Neuronal stem cell (in vitro differentiated cells): ENCODE measurements around the gene GRID1.

ENCODE experiments used
- DNase-seq: peaks from one replicate; pipeline ENCODE4 v3.0.0-alpha.2; 2013; ENCODE audit warnings: low spot score
- H2AFZ ChIP-seq: one replicate; pipeline ENCODE4 v1.6.1; 2013; ENCODE audit warnings: mild to moderate bottlenecking, low read length, inconsistent platforms
- H2AK5ac ChIP-seq: 2 replicates; pipeline ENCODE4 v1.6.1; 2013; ENCODE audit warnings: low read depth, mild to moderate bottlenecking, inconsistent platforms, low read length, moderate library complexity, mixed read lengths
- H2BK120ac ChIP-seq: 2 replicates; pipeline ENCODE4 v1.6.1; 2013; ENCODE audit warnings: low read depth, mild to moderate bottlenecking, inconsistent platforms, low read length, moderate library complexity, mixed read lengths
- H2BK12ac ChIP-seq: one replicate; pipeline ENCODE4 v1.6.1; 2013; ENCODE audit warnings: low read length, inconsistent platforms
- H2BK15ac ChIP-seq: 2 replicates; pipeline ENCODE4 v1.6.1; 2013; ENCODE audit warnings: mild to moderate bottlenecking, low read length, inconsistent platforms, mixed read lengths
- H2BK5ac ChIP-seq: one replicate; pipeline ENCODE4 v1.6.1; 2013; ENCODE audit warnings: inconsistent platforms, mild to moderate bottlenecking, low read length, moderate library complexity
- H3K14ac ChIP-seq: one replicate; pipeline ENCODE4 v1.6.1; 2013; ENCODE audit warnings: low read length, inconsistent platforms
- H3K18ac ChIP-seq: 2 replicates; pipeline ENCODE4 v1.6.1; 2013; ENCODE audit warnings: low read length, inconsistent platforms
- H3K23ac ChIP-seq: 2 replicates; pipeline ENCODE4 v1.6.1; 2013; ENCODE audit warnings: low read depth, mild to moderate bottlenecking, mixed read lengths, low read length, inconsistent platforms; ENCODE audit not compliant: poor library complexity
- H3K27ac ChIP-seq: replicated peaks from 3 replicates; pipeline ENCODE4 v1.5.1; 2013; ENCODE audit warnings: low read length, inconsistent platforms
- H3K27me3 ChIP-seq, 3 experiments: 2 replicates each; pipeline ENCODE4 v1.6.1; 2013; ENCODE audit warnings: low read length in 3 of 3, mild to moderate bottlenecking in 2 of 3, inconsistent platforms in 1 of 3, low read depth in 1 of 3, mixed read lengths in 1 of 3, moderate library complexity in 1 of 3; ENCODE audit not compliant: control insufficient read depth in 3 of 3, insufficient read depth in 3 of 3
- H3K36me3 ChIP-seq, 2 donors: replicated peaks in 1 of 2; 2 replicates each; pipeline ENCODE4 v1.6.1; 2013; ENCODE audit warnings: low read length in 2 of 2; ENCODE audit not compliant: control insufficient read depth in 2 of 2, insufficient read depth in 2 of 2
- H3K4ac ChIP-seq: 2 replicates; pipeline ENCODE4 v1.6.1; 2013; ENCODE audit warnings: inconsistent platforms, mild to moderate bottlenecking, low read length, moderate library complexity
- H3K4me1 ChIP-seq, 2 donors: 1 replicate in 1 of 2; 2 replicates in 1 of 2; pipeline ENCODE4 v1.6.1; 2013; ENCODE audit warnings: low read length in 2 of 2, low read depth in 1 of 2; ENCODE audit not compliant: control insufficient read depth in 2 of 2, insufficient read depth in 1 of 2
- H3K4me2 ChIP-seq: one replicate; pipeline ENCODE4 v1.6.1; 2013; ENCODE audit warnings: mild to moderate bottlenecking, low read length, inconsistent platforms; ENCODE audit not compliant: insufficient read depth, poor library complexity, severe bottlenecking
- H3K4me3 ChIP-seq, 2 donors: 2 replicates each; pipeline ENCODE4 v1.5.1; 2013; ENCODE audit warnings: low read length in 2 of 2, mild to moderate bottlenecking in 2 of 2, inconsistent platforms in 1 of 2, moderate library complexity in 1 of 2
- H3K79me1 ChIP-seq: one replicate; pipeline ENCODE4 v1.6.1; 2013; ENCODE audit warnings: low read depth, mild to moderate bottlenecking, inconsistent platforms, low read length, moderate library complexity
- H3K9ac ChIP-seq: one replicate; pipeline ENCODE4 v1.6.1; 2013; ENCODE audit warnings: mild to moderate bottlenecking, low read depth, low read length, inconsistent platforms; ENCODE audit not compliant: poor library complexity
- H3K9me3 ChIP-seq, 2 donors: replicated peaks in 1 of 2; 2 replicates each; pipeline versions ENCODE3 to v1.6.1; 2013; ENCODE audit warnings: low read length in 2 of 2, mild to moderate bottlenecking in 2 of 2, inconsistent platforms in 1 of 2, low read depth in 1 of 2, mixed read lengths in 1 of 2, moderate library complexity in 1 of 2; ENCODE audit not compliant: control insufficient read depth in 2 of 2, insufficient read depth in 1 of 2
- H4K8ac ChIP-seq: one replicate; pipeline ENCODE4 v1.6.1; 2013; ENCODE audit warnings: low read depth, mild to moderate bottlenecking, inconsistent platforms, low read length, moderate library complexity
- H4K91ac ChIP-seq: one replicate; pipeline ENCODE4 v1.6.1; 2013; ENCODE audit warnings: low read length, low read depth, mild to moderate bottlenecking, inconsistent platforms; ENCODE audit not compliant: poor library complexity
- WGBS, 2 donors: extraction: QIAGEN DNeasy Blood & Tissue Kit; methylation state at CpG; one replicate each; pipeline ENCODE4 v1.1.7; 2013; ENCODE audit warnings: missing lambda C conversion rate in 2 of 2, mixed read lengths in 1 of 2; ENCODE audit not compliant: insufficient read length in 2 of 2, insufficient replicate concordance in 1 of 2; ENCODE audit errors: extremely low coverage in 2 of 2; 5-methylcytosine and 5-hydroxymethylcytosine counted together

The GRID1 gene

GRCh38 chr10:86188326-86188725 lies 178.3 kb downstream of the GRID1 start:
- DNase-seq = no peak
- H2BK120ac ChIP-seq = no peak overlapping the region
- peaks cover 0 to 3% of the 10 kb centered on the region in 2 donors for H3K9me3 ChIP-seq
- no peak overlapping the region for H2AFZ ChIP-seq
- no peak overlapping the region for H3K4ac ChIP-seq
- H3K36me3 ChIP-seq = no peaks in the 10 kb centered on the region
- H3K4me3 ChIP-seq = no peak overlapping the region
- no peak overlapping the region for H3K4me2 ChIP-seq
- H3K14ac ChIP-seq = peak overlapping the region; percentile 10
- H3K23ac ChIP-seq = no peak overlapping the region
- H2AK5ac ChIP-seq = no peak overlapping the region
- no peak overlapping the region for H3K18ac ChIP-seq
- H3K27me3 ChIP-seq = no peaks in the 10 kb centered on the region
- H2BK15ac ChIP-seq = no peak overlapping the region
- no peak overlapping the region for H3K27ac ChIP-seq
- H3K9ac ChIP-seq = no peak overlapping the region
- no peak overlapping the region for H4K91ac ChIP-seq
- no peak overlapping the region for H2BK12ac ChIP-seq
- no peaks in the 10 kb centered on the region for H3K4me1 ChIP-seq
- no peaks in the 10 kb centered on the region for H3K79me1 ChIP-seq
- no CpG with 5 or more reads among the region's 3 CpGs for WGBS, 2 donors
- no peak overlapping the region for H4K8ac ChIP-seq
- H2BK5ac ChIP-seq = no peak overlapping the region

DNA sequence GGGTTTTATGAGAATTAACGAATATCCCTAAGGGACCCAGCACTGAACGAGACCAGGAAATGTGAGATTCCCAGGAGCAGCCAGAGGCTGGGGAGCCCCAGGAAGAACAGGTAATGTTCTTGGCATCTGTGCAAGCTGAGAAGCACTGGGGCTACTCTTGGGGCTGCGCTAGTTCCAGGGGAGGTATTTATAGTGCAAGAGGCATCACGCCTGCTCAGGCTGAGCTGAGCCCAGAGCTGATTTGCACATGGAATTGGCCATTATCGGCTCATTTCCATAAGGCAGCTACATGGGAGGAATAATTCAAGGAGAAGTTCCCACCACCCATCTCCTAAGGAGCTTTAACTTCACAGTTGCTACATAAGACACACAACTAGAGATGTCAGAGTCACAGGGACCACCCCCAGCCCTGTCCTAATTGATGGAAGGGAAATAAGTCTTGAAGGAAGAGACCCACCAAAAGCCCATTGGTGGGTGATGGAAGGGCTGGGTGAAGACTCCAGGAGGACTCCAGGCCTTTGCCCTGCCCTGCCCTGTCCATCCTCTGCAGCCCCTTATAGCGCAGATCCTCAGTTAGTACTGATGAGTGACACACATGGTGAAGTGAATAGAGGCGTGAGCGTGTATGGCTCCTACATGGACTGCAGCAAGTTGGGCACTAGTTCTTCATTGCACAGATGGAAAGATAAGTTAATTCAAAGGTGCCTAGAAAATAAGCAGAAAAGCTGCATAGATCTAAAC lies 178.9 kb downstream of the GRID1 start:
- Histone ChIP-seq H3K4me3 (no peak overlapping the region), H3K9me3 (peaks cover 0 to 3% of the 10 kb centered on the region in 2 donors), H4K91ac (no peak overlapping the region), H2BK15ac (no peak overlapping the region), H2AFZ (no peak overlapping the region), H2AK5ac (no peak overlapping the region), H2BK5ac (peak overlapping the region; percentile 60), H3K23ac (no peak overlapping the region), H3K36me3 (no peaks in the 10 kb centered on the region), H3K79me1 (no peaks in the 10 kb centered on the region), H3K4me1 (no peaks in the 10 kb centered on the region), H2BK12ac (no peak overlapping the region), H2BK120ac (no peak overlapping the region), H3K4ac (no peak overlapping the region), H3K9ac (peak overlapping the region; percentile 18), H3K27me3 (no peaks in the 10 kb centered on the region), H3K27ac (no peak overlapping the region), H3K14ac (peak overlapping the region; percentile 10), H3K4me2 (no peak overlapping the region), H4K8ac (no peak overlapping the region), H3K18ac (no peak overlapping the region)
- no peak for DNase-seq
- no CpG with 5 or more reads among the region's 8 CpGs for WGBS, 2 donors

GRCh38 chr10:86186633-86187032 lies 180.0 kb downstream of the GRID1 start:
- H2BK15ac ChIP-seq = no peak overlapping the region
- H3K9ac ChIP-seq = no peak overlapping the region
- H2AFZ ChIP-seq = no peak overlapping the region

DNA sequence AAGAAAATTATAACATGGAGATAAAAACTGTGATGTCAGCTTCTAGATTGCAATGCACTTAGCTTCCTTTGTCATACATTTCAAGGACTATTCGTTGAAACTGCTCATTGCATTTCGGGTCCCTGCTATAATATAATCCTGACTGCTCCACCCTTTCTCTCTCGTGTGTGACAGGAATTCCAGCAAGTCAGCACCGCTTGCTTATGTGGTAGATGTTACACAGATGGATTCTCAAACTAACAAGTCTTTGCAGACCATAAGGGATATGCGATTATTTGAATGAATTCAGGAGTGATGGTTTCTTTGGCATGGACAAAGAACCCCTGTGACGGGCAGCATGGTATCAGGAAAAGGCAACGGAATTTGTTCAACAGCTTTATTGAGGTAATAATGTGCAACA lies 184.0 kb downstream of the GRID1 start:
- H3K4ac ChIP-seq = no peak overlapping the region
- no peaks in the 10 kb centered on the region for H3K79me1 ChIP-seq
- H4K91ac ChIP-seq = no peak overlapping the region
- peaks cover 0 to 3% of the 10 kb centered on the region in 2 donors for H3K9me3 ChIP-seq
- H3K23ac ChIP-seq = no peak overlapping the region
- no peak overlapping the region for H3K14ac ChIP-seq
- H2BK15ac ChIP-seq = no peak overlapping the region
- WGBS, 2 donors = no CpG with 5 or more reads among the region's 7 CpGs
- H3K4me3 ChIP-seq = no peak overlapping the region
- no peak overlapping the region for H2AK5ac ChIP-seq
- no peak overlapping the region for H2BK12ac ChIP-seq
- H3K4me1 ChIP-seq = peaks cover 0 to 1% of the 10 kb centered on the region in 2 donors
- DNase-seq = no peak
- H3K4me2 ChIP-seq = no peak overlapping the region
- H3K18ac ChIP-seq = no peak overlapping the region
- H3K36me3 ChIP-seq = no peaks in the 10 kb centered on the region
- no peak overlapping the region for H3K27ac ChIP-seq
- no peak overlapping the region for H2BK120ac ChIP-seq
- H2BK5ac ChIP-seq = no peak overlapping the region
- no peak overlapping the region for H4K8ac ChIP-seq
- peaks cover 0 to 4% (median 0%) of the 10 kb centered on the region in 3 experiments for H3K27me3 ChIP-seq
- no peak overlapping the region for H3K9ac ChIP-seq
- H2AFZ ChIP-seq = no peak overlapping the region

More at GRCh38 chr10:86186633-86187032, 180.0 kb downstream of the GRID1 start:
- no peak overlapping the region for H2AK5ac ChIP-seq
- H3K18ac ChIP-seq = no peak overlapping the region
- H3K36me3 ChIP-seq = no peaks in the 10 kb centered on the region
- H3K4me3 ChIP-seq = no peak overlapping the region
- H2BK120ac ChIP-seq = no peak overlapping the region
- H3K27ac ChIP-seq = no peak overlapping the region
- no peaks in the 10 kb centered on the region for H3K79me1 ChIP-seq
- H4K8ac ChIP-seq = no peak overlapping the region
- H3K4me2 ChIP-seq = no peak overlapping the region
- peaks cover 0 to 3% of the 10 kb centered on the region in 2 donors for H3K9me3 ChIP-seq
- DNase-seq = no peak
- H3K14ac ChIP-seq = no peak overlapping the region
- peaks cover 0 to 1% of the 10 kb centered on the region in 2 donors for H3K4me1 ChIP-seq
- no CpG with 5 or more reads among the region's 1 CpG for WGBS, 2 donors
- no peaks in the 10 kb centered on the region for H3K27me3 ChIP-seq
- H3K23ac ChIP-seq = no peak overlapping the region
- no peak overlapping the region for H4K91ac ChIP-seq
- no peak overlapping the region for H2BK5ac ChIP-seq
- H3K4ac ChIP-seq = no peak overlapping the region
- H2BK12ac ChIP-seq = no peak overlapping the region
